Measurements from ENCODE around the gene CELSR2.

CELSR2 gene

DNA sequence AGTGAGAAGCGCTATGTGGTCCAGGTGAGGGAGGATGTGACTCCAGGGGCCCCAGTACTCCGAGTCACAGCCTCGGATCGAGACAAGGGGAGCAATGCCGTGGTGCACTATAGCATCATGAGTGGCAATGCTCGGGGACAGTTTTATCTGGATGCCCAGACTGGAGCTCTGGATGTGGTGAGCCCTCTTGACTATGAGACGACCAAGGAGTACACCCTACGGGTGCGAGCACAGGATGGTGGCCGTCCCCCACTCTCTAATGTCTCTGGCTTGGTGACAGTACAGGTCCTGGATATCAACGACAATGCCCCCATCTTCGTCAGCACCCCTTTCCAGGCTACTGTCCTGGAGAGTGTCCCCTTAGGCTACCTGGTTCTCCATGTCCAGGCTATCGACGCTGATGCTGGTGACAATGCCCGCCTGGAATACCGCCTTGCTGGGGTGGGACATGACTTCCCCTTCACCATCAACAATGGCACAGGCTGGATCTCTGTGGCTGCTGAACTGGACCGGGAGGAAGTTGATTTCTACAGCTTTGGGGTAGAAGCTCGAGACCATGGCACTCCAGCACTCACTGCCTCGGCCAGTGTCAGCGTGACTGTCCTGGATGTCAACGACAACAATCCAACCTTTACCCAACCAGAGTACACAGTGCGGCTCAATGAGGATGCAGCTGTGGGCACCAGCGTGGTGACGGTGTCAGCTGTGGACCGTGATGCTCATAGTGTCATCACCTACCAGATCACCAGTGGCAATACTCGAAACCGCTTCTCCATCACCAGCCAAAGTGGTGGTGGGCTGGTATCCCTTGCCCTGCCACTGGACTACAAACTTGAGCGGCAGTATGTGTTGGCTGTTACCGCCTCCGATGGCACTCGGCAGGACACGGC lies 2.2 kb downstream of the CELSR2 start:
- TF ChIP-seq ZNF274 (IDR thresholded peaks at IDR 0.05; ENCODE audit: low read depth, low read length) = no peak
- H3K4me3 ChIP-seq (ENCODE audit: low read length) = no peak overlapping the region

DNA sequence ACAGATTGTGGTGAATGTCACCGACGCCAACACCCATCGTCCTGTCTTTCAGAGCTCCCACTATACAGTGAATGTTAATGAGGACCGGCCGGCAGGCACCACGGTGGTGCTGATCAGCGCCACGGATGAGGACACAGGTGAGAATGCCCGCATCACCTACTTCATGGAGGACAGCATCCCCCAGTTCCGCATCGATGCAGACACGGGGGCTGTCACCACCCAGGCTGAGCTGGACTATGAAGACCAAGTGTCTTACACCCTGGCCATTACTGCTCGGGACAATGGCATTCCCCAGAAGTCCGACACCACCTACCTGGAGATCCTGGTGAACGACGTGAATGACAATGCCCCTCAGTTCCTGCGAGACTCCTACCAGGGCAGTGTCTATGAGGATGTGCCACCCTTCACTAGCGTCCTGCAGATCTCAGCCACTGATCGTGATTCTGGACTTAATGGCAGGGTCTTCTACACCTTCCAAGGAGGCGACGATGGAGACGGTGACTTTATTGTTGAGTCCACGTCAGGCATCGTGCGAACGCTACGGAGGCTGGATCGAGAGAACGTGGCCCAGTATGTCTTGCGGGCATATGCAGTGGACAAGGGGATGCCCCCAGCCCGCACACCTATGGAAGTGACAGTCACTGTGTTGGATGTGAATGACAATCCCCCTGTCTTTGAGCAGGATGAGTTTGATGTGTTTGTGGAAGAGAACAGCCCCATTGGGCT lies 3.0 kb downstream of the CELSR2 start:
- no peak overlapping the region for H3K4me3 ChIP-seq (ENCODE audit: low read length)
- TF ChIP-seq ZNF274 (IDR thresholded peaks at IDR 0.05; ENCODE audit: low read depth, low read length) = no peak

DNA sequence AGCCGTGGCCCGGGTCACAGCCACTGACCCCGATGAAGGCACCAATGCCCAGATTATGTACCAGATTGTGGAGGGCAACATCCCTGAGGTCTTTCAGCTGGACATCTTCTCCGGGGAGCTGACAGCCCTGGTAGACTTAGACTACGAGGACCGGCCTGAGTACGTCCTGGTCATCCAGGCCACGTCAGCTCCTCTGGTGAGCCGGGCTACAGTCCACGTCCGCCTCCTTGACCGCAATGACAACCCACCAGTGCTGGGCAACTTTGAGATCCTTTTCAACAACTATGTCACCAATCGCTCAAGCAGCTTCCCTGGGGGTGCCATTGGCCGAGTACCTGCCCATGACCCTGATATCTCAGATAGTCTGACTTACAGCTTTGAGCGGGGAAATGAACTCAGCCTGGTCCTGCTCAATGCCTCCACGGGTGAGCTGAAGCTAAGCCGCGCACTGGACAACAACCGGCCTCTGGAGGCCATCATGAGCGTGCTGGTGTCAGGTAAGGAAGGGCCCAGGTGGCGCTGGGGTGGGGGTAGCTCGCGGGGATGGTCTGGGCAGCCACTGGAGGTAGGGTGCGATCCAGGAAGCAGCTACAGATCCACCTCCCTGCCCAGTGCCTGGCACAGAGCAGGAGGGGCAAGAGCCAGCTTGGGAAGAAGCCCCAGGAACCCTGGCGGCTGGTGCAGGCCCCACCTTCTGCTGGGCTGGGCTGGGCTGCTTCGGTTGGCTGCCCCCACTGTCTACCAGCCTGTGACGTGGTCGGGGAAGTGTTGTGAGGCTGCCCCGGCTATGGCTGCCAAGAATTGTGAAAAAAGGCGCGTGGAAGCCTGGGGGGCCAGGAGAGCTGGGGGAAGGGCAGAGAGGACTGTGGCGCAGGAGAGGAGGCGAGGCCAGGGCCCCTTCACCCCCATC lies 3.8 kb downstream of the CELSR2 start:
- no peak for TF ChIP-seq ZNF274 (IDR thresholded peaks at IDR 0.05; ENCODE audit: low read depth, low read length)
- H3K4me3 ChIP-seq (ENCODE audit: low read length) = no peak overlapping the region

DNA sequence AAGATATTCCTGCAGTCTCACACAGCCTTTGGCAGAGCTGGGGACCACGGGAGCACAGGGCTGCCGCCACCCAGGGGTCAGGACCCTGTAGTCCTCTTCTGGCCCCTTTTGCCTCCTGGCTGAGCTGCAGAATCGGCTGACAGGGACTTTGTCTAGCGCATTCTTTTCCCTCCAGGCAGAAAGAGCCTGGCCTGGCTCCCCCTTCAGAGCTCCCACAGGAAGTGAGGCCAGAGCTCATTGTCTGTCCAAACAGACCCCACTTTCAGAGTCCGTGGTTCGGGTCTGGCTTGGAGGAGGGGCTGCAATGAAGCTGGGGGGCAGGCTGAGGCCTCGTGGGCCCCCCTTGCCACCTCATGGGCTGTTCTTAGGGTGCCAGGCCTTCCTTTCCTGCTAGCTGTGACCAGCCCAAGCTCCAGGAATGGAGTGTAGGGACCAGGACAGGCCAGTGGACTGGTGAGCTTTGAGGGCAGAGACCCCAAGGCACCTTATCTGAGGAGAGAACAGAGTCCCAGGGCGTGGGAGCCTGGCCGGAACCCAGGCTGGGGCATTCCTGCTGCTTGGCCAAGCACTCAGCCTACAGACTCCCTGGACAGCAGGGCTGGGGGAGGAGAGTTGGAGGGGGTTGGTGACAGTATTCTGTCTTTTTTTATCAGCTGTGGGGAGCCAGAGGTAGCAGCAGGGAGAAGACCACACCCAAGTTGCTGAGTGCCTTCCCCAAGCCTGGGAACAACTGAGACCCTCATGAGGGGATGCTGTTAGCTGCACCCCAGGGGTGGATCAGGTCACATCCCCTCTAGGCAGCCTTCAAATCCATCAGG lies 4.7 kb downstream of the CELSR2 start:
- H3K4me3 ChIP-seq (ENCODE audit: low read length) = no peak overlapping the region
- TF ChIP-seq ZNF274 (IDR thresholded peaks at IDR 0.05; ENCODE audit: low read depth, low read length) = no peak

DNA sequence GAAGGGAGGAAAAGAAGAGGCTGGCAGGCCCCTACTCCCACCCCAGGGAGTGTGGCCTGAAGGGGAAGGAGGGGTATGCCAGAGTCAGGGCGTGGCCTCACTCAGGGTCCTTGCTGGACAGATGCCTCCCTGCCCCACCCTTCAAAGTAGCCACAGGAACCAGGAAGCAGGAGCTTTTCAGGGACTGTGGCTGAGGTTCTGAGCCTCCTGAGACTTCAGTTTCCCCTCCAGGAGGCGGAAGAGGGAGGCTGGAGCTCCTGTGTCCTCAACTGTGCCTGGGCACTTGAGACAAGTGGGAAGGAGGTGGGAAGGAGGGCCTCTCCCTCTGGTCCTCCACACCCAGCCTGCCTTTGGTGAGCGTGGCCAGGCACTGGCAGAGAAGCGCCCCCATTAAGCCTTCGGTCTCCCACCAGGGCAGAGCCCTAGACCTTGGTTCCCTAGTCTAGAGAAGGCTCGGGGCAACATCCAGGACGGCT lies 5.3 kb downstream of the CELSR2 start:
- H3K4me3 ChIP-seq (ENCODE audit: low read length) = no peak overlapping the region
- no peak for TF ChIP-seq ZNF274 (IDR thresholded peaks at IDR 0.05; ENCODE audit: low read depth, low read length)

DNA sequence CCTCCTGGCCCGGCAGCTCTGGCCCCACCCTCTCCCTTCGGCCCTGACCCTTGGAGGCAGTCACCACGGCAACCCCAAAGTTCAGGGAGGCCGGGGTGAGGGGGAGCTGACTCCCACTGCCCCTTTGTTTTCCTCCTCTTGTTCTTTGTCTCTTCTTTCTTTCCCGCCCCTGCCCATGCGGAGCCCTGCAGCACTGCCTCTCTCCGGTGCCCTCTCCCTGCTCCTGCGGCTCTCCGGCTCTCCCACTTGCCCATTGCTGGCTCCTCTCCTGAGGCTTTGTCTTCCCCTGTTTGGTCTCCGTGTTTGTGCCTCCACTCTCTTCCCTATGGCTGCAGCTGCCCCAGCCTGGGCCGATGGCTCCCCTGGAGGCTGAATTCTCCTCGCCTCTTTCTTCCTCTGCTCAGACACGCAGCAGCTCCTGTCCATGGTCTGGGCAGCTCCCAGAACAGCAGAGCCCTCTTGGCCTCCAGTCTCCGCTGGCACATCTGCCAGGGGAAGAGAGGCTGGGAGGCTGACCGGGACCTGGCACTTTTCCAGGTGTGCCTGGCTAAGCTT lies 5.8 kb downstream of the CELSR2 start:
- no peak for TF ChIP-seq ZNF274 (IDR thresholded peaks at IDR 0.05; ENCODE audit: low read depth, low read length)
- H3K4me3 ChIP-seq (ENCODE audit: low read length) = no peak overlapping the region

DNA sequence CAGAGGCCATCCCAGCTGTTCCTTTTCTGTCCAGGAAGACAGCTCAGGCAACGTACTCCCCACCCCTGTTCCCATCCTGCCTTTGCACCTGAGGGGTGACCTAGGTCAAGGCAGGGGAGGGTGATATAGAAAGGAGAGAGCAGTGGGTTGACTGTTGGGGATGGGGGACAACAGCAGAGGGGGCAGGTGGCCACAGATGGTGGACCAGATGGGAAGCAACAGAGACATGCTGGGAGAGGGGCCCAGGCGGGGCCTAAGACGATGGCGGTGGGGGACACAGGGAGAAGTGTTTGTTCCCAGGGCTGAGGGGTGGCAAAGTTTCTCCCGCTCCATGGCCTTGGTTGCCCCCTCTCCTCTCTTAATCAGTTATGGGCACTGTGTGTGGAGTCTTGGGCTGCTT lies 6.3 kb downstream of the CELSR2 start:
- no peak overlapping the region for H3K4me3 ChIP-seq (ENCODE audit: low read length)

DNA sequence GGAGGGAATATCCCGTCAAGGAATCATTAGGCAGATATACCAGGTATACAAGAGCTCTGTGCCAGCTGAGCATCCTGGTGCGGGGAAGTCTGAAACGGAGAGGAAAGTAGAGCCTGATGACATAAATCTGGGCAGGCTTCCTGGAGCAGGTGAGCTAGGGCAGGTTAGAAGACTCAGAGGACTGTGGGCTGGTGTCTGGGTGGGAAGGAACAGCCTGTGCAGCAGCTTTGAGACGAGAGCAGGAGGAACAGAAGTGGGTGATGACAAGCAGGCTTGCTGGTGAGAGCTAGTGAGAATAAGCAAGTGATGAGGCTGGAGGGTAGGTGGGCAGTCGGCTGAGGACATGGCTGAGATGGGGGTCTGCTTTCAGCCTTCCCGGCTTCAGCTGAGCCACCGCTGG lies 6.7 kb downstream of the CELSR2 start:
- H3K4me3 ChIP-seq (ENCODE audit: low read length) = no peak overlapping the region
- TF ChIP-seq ZNF274 (IDR thresholded peaks at IDR 0.05; ENCODE audit: low read depth, low read length) = no peak

More for the DNA sequence above, 6.3 kb downstream of the CELSR2 start:
- TF ChIP-seq ZNF274 (IDR thresholded peaks at IDR 0.05; ENCODE audit: low read depth, low read length) = no peak

DNA sequence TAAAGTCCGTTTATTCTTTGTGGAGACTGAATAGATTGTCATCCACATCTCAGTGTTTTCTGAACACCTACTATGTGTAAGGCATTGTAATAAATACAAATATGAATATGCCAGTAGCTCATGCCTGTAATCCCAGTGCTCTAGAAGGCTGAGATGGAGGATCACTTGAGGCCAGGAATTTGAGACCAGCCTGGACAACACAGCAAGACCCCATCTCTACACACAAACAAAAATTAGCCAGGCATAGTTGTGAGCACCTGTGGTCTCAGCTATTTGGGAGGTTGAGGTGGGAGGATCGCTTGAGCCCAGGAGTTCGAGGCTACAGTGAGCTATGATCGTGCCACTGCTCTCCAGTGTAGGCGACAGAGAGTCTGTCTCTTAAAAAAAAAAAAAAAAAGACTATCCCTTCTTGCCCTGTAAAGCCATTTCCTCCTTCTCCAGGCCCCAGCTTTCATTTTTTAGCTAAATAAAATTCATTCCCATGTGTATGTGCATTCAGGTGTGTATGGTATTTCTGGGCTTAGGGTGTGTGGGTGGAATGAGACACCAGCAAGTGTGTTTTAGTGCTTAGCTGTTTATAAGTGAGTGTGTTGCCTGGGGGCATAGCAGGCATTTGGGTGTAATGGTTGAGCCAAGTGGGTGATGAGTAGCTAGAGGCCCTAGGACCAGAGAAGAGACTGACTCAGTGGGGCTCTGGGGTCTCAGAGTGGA lies 7.8 kb downstream of the CELSR2 start:
- H3K4me3 ChIP-seq (ENCODE audit: low read length) = no peak overlapping the region
- no peak for TF ChIP-seq ZNF274 (IDR thresholded peaks at IDR 0.05; ENCODE audit: low read depth, low read length)

DNA sequence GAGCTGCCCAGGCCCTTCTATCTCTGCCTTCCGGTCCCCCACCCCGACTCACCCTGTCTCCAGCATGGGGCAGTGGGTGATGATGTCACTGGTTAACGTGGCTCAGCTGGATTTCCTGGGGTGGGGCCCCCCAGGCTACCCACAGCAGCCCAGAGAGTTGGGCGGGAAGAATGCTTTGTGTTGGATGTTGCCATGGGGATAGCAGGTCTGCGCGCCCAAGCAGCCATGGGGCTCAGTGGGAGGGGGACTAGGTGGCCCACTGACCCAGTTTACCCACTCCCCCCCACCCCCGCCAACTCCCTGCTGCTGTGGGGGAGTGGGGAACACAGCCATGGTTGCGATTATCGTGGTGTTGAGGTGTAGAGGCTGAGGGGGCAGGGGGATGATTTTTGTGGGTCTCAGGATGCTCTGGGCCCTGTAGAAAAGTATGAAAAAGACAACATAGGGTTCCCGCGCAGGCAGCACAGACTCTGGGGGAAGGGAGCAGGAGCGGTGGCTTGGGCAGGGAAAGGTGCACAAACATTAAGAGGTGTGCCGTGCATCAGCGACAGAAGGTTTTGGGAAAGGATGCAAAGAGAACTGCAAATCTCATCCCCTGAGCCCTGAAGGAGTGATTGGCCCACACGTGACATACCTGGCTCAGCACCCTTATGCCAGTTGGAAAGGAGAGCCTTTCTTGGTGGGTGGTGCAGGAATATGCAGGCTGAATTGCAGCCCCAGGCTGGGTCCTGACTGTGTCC lies 8.5 kb downstream of the CELSR2 start:
- no peak for TF ChIP-seq ZNF274 (IDR thresholded peaks at IDR 0.05; ENCODE audit: low read depth, low read length)
- H3K4me3 ChIP-seq (ENCODE audit: low read length) = no peak overlapping the region

DNA sequence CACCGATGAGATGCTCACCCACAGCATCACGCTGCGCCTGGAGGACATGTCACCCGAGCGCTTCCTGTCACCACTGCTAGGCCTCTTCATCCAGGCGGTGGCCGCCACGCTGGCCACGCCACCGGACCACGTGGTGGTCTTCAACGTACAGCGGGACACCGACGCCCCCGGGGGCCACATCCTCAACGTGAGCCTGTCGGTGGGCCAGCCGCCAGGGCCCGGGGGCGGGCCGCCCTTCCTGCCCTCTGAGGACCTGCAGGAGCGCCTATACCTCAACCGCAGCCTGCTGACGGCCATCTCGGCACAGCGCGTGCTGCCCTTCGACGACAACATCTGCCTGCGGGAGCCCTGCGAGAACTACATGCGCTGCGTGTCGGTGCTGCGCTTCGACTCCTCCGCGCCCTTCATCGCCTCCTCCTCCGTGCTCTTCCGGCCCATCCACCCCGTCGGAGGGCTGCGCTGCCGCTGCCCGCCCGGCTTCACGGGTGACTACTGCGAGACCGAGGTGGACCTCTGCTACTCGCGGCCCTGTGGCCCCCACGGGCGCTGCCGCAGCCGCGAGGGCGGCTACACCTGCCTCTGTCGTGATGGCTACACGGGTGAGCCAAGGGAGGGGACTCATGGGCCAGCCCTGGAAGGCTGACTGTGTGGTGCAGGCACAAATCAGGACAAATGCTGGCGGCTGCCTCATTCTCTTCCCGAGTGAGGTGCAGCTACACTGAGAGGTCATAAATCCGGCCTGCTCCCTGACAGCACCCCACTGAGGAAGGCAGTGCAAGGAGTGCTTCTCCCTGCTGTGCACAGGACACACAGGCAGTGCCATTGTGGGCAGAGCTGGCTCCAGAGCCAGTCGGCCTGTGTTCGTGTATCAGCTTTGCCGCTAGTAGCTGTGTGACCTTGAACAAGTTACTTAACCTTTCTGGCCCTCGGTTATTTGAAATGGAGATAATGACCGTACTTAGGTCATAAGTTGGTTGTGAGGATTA lies 9.4 kb downstream of the CELSR2 start:
- no peak for TF ChIP-seq ZNF274 (IDR thresholded peaks at IDR 0.05; ENCODE audit: low read depth, low read length)
- H3K4me3 ChIP-seq (ENCODE audit: low read length) = no peak overlapping the region

All from GM08714 (cell line).